BJ (cell line): ENCODE measurements around the gene CLTCL1. TPM values are rescaled to one million over a fixed set of nuclear protein-coding genes. Genes with fewer than 3 reads are reported as not detected.

Experiments used
- CTCF ChIA-PET: fragments of 350-600 bp; formaldehyde crosslinking; extraction: SDS; loops from one replicate; lab custom pipeline; 2021; ENCODE audit warnings: antibody characterized with exemption, inconsistent platforms; lab: Yijun Ruan, JAX
- POLR2A ChIA-PET: fragments of 300-600 bp; sonication (Branson Sonifier 250); formaldehyde crosslinking; extraction: SDS; loops from one replicate; lab custom pipeline; 2021; ENCODE audit warnings: antibody characterized with exemption; lab: Charles Lee
- DNase-seq: peaks from one replicate; pipeline ENCODE4 v3.0.0-alpha.2; 2011; ENCODE audit warnings: low read depth
- H3K27me3 ChIP-seq: 2 replicates; pipeline ENCODE4 v1.6.0; 2011; ENCODE audit warnings: low read length; ENCODE audit not compliant: control insufficient read depth, insufficient read depth
- H3K36me3 ChIP-seq: 2 replicates; pipeline ENCODE4 v1.5.1; 2011; ENCODE audit warnings: low read length; ENCODE audit not compliant: control insufficient read depth, insufficient read depth
- H3K4me3 ChIP-seq: 2 replicates; pipeline ENCODE4 v1.5.1; 2011; ENCODE audit warnings: low read depth, mild to moderate bottlenecking, control low read depth, low read length
- CTCF ChIP-seq: IDR thresholded peaks from 2 replicates; pipeline ENCODE4 v1.5.1; 2011; ENCODE audit warnings: low read depth, mild to moderate bottlenecking, control low read depth, inconsistent platforms, low read length, moderate library complexity; ENCODE audit not compliant: insufficient read depth
- polyA plus RNA-seq: library from polyadenylated mRNA; depleted of rRNA; stranded (reverse); fragments of >200 nt; gene quantifications from 2 replicates; pipeline ENCODE4 v1.2.3, GENCODE V29; 2011

CLTCL1 gene
- polyA plus RNA-seq, 1 experiment: 14.0 TPM

GRCh38 chr22:19149047-19149883 is 142.3 kb downstream of the CLTCL1 start:
- TF ChIP-seq CTCF: no peak
- no peak overlapping the region for H3K4me3 ChIP-seq
- H3K36me3 ChIP-seq: no peaks in the 10 kb centered on the region
- DNase-seq: no peak
- CTCF ChIA-PET: interaction anchor here (1.3 kb wide), 1 partner anchor 481 kb away, joined by 6 read pairs; no protein-coding TSS in a partner anchor
- H3K27me3 ChIP-seq: peaks cover 42% of the 10 kb centered on the region
- POLR2A ChIA-PET: no interaction called here

DNA sequence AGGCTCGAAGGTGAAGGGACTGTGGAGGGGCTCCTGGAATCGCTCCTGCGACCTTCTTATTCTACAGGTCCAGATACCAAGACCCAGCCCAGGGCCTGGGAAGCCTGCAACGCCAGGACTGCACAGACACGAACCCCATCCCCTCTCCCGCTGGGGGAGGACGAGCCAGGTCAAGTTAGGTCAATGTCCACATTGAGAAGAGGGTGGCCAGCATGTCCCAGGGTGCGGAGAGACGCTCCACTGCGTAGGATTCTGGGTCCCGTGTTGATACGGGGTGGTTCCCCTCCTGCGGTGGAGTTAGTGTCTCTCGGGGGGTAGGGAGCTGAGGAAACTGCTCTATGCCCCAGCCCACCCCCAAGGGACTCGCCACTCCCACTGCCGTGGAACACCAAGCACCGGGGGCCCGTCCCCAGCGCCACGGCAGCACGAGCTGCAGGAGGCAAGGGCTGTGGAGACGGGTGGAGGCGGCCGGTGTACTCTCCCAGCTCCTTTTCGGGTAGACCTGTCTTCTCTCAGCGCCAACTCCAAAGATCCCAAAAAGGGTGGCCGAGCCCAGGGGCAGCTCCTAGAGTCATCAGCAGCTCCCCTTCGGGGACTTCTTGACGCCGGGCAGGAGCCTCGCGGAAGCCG is 143.0 kb downstream of the CLTCL1 start:
- Histone ChIP-seq H3K4me3 (no peak overlapping the region), H3K36me3 (no peaks in the 10 kb centered on the region), H3K27me3 (peaks cover 42% of the 10 kb centered on the region)
- no peak for DNase-seq
- CTCF ChIA-PET: interaction anchor here (1.3 kb wide), 1 partner anchor 481 kb away, joined by 6 read pairs; no protein-coding TSS in a partner anchor
- POLR2A ChIA-PET: no interaction called here
- TF ChIP-seq CTCF: no peak

- TF ChIP-seq CTCF: no peak
- Histone ChIP-seq H3K4me3 (no peak overlapping the region), H3K27me3 (peaks cover 38% of the 10 kb centered on the region), H3K36me3 (peaks cover 2% of the 10 kb centered on the region)
- no peak for DNase-seq
- ChIA-PET CTCF (interaction anchor here (1.0 kb wide), 1 partner anchor 40 kb away, joined by 3 read pairs; no protein-coding TSS in a partner anchor), POLR2A (no interaction called here)
Observed at GRCh38 chr22:19147195-19147780, 144.2 kb downstream of the CLTCL1 start.

DNA sequence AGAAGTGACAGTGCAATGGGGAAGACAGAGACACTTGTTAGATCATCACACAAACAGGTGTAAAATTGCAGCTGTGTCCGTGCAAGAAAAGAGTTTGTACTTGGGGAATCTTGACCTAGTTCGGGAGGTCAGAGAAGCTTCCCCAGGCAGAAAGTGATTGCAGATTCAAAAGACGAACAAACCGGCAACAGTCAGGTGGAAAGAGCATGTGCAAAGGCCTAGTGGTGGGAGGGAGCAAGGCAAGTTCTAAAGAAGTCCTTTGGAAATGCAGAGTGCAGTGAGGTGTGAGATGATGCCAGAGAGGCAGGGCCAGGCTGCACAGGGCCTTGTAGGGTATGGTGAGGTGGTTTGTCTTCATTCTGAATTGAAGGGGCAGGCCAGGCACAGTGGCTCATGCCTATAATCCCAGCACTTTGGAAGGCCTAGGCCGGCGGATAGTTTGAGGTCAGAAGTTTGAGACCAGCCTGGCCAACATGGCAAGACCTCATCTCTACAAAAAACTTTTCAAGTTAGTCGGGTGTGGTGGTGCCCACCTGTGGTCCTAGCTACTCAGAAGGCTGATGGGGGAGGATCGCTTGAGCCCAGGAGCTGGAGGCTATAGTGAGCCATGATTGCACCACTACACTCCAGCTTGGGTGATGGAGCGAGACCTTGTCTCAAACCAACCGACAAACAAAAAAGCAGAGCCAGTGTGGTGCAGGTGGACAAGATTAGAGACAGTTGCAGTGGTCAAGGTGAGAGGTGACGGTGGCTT is 145.1 kb downstream of the CLTCL1 start:
- ChIA-PET POLR2A (no interaction called here), CTCF (interaction anchor here (0.7 to 3.5 kb wide), 3 partner anchors 41 to 483 kb away, joined by 3 to 22 read pairs (median 3); partner anchors contain the start of gene CDC45)
- Histone ChIP-seq H3K27me3 (peaks cover 33% of the 10 kb centered on the region), H3K4me3 (no peak overlapping the region), H3K36me3 (peaks cover 8% of the 10 kb centered on the region)
- DNase-seq: no peak
- no peak for TF ChIP-seq CTCF
